ENCODE measurements around the gene SUPT3H.

The SUPT3H gene

GRCh38 chr6:44806656-44807055 lies 571.1 kb downstream of the SUPT3H start:
- DNase-seq (ENCODE audit: low read depth in 2 of 3, low spot score in 1 of 3) = no peak

DNA sequence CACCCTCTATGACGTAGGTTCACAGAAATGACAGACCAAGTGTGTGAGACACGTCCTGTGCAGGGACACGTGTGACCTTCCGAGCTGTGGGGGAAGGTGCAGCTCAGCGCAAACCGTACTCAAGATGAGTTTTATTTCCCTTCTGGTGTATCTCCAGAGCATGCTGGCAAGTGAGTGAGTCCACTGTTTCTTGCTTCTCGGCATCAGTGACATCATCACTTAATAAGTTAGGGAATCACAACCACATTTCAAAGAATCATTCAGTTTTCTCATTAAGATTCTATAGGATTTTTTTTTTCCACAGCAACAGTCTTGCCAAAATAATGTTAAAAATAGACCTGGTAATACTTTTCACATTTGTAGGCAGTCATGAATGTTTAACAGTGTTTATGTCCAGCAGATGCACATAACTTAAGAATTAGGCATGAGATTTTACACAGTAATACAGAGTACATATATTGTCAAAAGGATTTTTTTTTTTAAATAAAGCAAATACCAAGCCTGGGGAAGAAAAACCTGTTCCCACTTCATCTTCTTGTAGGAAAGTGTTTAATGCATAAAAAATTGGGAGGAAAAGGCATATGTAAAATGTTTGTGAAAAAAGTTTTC lies 572.4 kb downstream of the SUPT3H start:
- DNase-seq (ENCODE audit: low read depth in 2 of 3, low spot score in 1 of 3) = no peak

- no peak for DNase-seq (ENCODE audit: low read depth in 2 of 3, low spot score in 1 of 3)
Measured at GRCh38 chr6:44804546-44805159, 573.1 kb downstream of the SUPT3H start.

GRCh38 chr6:44804016-44804415 lies 573.7 kb downstream of the SUPT3H start:
- no peak for DNase-seq (ENCODE audit: low read depth in 2 of 3, low spot score in 1 of 3)

GRCh38 chr6:44800784-44801592 lies 576.7 kb downstream of the SUPT3H start:
- DNase-seq (ENCODE audit: low read depth in 2 of 3, low spot score in 1 of 3) = no peak

- DNase-seq (ENCODE audit: low read depth in 2 of 3, low spot score in 1 of 3) = no peak
Measured at GRCh38 chr6:44800171-44800783, 577.5 kb downstream of the SUPT3H start.

GRCh38 chr6:44797746-44798145 lies 580.0 kb downstream of the SUPT3H start:
- DNase-seq (ENCODE audit: low read depth in 2 of 3, low spot score in 1 of 3) = no peak

GRCh38 chr6:44795326-44795725 lies 582.4 kb downstream of the SUPT3H start:
- no peak for DNase-seq (ENCODE audit: low read depth in 2 of 3, low spot score in 1 of 3)

DNA sequence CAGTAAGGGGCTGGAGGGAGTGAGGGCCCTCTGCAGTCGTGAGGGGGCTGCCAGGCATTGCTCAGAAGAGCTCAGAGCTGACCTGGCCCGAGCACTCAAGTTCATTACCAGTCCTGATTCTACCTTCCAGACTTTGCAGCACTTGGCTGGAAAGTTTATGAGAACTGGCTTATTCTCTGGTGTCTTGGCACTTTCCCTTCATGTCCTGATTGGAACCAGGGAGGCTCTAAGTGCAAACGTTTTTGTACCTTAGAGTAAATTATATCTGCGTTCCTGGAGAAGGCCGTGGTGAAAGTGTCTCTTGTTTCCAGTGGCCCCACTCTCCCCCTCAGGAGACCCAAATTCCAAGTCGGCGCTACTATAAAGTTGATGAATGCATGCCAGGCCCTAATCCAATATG lies 587.9 kb downstream of the SUPT3H start:
- DNase-seq (ENCODE audit: low read depth in 2 of 3, low spot score in 1 of 3) = no peak

DNA sequence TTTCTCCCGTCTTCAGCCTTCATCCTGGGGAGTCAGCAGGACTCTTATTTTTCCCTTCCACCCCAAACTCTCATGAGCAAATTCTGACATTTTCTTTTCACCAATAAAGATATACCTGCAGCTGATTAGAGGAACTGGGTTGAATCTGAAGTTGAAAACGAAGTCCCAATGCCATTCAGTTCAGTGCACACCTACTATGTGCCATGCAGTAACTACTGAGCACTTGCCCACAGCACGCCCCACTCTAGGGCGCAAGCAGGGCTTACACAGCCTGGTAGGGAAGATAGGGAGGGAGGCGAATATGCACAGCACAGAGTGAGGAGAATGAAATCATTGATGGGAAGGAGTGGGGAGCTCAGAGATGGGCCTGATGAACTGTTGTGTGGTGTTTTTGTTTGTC lies 588.7 kb downstream of the SUPT3H start:
- no peak for DNase-seq (ENCODE audit: low read depth in 2 of 3, low spot score in 1 of 3)

DNA sequence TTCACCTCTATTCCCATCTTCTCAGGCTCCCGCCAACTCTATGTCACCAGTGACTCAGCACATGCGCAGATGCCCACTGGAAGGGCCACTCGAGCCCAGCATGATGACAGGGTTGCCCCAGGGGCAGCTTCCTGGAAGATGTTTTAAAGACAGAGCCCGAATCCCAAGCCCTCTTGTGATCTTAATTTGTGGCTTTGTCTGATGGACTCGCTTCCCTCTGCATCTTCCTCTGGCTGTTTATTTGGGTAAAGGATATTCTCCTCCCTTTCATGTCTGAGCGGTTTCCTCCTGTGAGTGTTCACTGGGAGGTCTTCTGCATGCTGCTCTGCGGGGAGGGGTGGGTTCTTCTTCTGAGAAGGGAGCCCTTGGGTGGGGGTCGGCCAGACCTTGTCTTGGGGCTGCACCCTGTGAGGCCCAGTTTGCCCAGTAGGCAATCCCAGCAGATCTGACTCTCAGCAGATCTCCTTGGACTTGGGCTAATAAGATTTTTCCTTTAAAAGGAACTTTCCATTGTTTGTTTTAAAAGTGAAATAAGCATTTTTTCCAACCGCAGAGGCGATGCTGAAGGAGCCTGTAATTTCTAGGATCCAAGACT lies 589.2 kb downstream of the SUPT3H start:
- DNase-seq (ENCODE audit: low read depth in 2 of 3, low spot score in 1 of 3) = no peak

GRCh38 chr6:44787254-44787834 lies 590.4 kb downstream of the SUPT3H start:
- DNase-seq (ENCODE audit: low read depth in 2 of 3, low spot score in 1 of 3) = no peak

DNA sequence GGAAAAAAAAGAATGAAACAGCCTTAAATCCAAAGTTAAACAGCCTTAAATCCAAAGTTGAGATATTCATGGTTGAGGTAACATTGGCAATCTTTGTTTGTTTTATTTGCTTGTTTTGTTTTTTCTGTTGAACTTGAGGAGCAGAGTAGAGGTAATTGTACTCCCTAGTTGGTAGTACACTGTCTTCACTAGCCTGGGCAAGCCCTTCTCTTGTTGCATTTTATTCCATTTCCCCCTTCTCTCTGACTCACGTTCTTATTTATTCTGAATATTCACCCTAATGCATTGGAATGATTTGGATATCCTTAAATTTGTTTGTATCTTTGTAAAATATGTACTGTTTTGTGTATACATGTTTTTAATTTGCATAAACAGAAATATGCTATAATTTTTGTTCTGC lies 592.6 kb downstream of the SUPT3H start:
- DNase-seq (ENCODE audit: low read depth in 2 of 3, low spot score in 1 of 3) = no peak

GRCh38 chr6:44784195-44784594 lies 593.5 kb downstream of the SUPT3H start:
- no peak for DNase-seq (ENCODE audit: low read depth in 2 of 3, low spot score in 1 of 3)

DNA sequence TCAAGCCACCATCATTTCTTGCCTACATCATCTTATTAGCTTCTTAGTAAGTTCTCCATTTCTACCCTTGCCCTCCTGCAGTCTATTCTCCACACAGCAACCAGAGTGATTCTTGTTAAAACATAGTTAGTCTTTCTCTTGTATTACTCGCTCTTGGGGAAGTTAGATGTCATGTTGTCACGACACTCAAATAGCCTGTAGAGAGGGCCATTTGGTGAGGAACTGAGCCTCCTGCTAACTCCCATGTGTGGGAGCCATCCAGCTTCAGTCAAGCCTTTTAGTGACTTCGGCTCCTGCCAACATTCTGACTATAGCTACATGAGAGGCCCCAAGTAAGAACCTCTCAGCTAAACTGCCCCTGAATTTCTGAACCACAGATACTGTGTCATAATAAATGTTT lies 594.8 kb downstream of the SUPT3H start:
- DNase-seq (ENCODE audit: low read depth in 2 of 3, low spot score in 1 of 3) = no peak

- DNase-seq (ENCODE audit: low read depth in 2 of 3, low spot score in 1 of 3) = no peak
Measured at GRCh38 chr6:44781912-44782597, 595.7 kb downstream of the SUPT3H start.

DNA sequence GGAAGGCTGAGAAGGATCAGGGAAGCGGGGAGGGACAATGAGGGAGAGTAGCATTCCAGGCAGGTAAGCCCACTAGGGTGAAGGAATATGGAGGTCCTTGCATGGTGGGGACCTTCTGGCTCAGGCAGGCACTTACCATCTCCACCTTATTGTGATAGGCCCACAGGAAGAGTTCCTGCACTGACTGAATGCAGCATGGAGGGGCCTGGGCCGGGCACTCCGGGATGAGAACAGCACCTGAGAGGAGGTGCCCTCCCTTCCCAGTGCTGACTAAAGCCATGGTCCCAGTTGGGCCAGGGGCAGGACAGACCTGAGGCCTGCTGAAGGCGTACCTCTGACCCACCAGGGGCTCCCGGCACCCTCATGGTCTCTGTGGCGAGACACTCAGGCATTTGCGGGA lies 597.6 kb downstream of the SUPT3H start:
- DNase-seq (ENCODE audit: low read depth in 2 of 3, low spot score in 1 of 3) = no peak

GRCh38 chr6:44779130-44779826 lies 598.5 kb downstream of the SUPT3H start:
- no peak for DNase-seq (ENCODE audit: low read depth in 2 of 3, low spot score in 1 of 3)
